Ovary (tissue), 9 donors: ENCODE results near the gene LRP8. TPM values are rescaled to one million over a fixed set of nuclear protein-coding genes. Genes with fewer than 3 reads are reported as not detected.

Experiments
- DNase-seq, 5 donors: peaks; one replicate each; pipeline ENCODE4 v3.0.0-alpha.2; 2019 to 2020
- H3K27ac ChIP-seq, 2 donors: fragments of 200-600 bp; one replicate each; pipeline versions ENCODE4 v1.5.1 to v1.8.0; 2019 to 2022
- H3K27me3 ChIP-seq: fragments of 200-600 bp; one replicate; pipeline ENCODE4 v1.8.0; 2022
- H3K36me3 ChIP-seq: fragments of 200-600 bp; sonication (generic); one replicate; pipeline ENCODE4 v1.5.1; 2019
- H3K4me1 ChIP-seq: one replicate; pipeline ENCODE4 v1.8.1; 2013; ENCODE audit warnings: mild to moderate bottlenecking, moderate library complexity; ENCODE audit not compliant: insufficient read depth
- H3K4me3 ChIP-seq: fragments of 200-600 bp; sonication (generic); one replicate; pipeline ENCODE4 v1.5.1; 2017
- H3K9me3 ChIP-seq, 2 donors: fragments of 200-600 bp in 1 of 2; sonication (generic) in 1 of 2; one replicate each; pipeline versions ENCODE4 v1.5.1 to v1.8.1; 2013 to 2019; ENCODE audit warnings: mild to moderate bottlenecking in 1 of 2, moderate library complexity in 1 of 2
- EP300 ChIP-seq: sonication (generic); formaldehyde crosslinking; IDR thresholded peaks from one replicate; pipeline ENCODE4 v1.6.1; 2017; ENCODE audit warnings: antibody characterized with exemption
- POLR2A ChIP-seq: fragments of 450-650 bp; IDR thresholded peaks from one replicate; pipeline ENCODE4 v1.6.1; 2017; ENCODE audit warnings: antibody characterized with exemption, mild to moderate bottlenecking, moderate library complexity
- WGBS, 3 donors: extraction: QIAGEN DNeasy Blood & Tissue Kit in 1 of 3; methylation state at CpG; one replicate each; pipeline versions ENCODE4 v1.1.5 to v1.1.7; 2013 to 2017; 5-methylcytosine and 5-hydroxymethylcytosine counted together
- intact Hi-C, 4 donors: fragments of 100-400 bp; cut with DNase I; formaldehyde crosslinking; loops; one replicate each; pipeline versions ENCODE4 v1.11.0 to v1.15.1; 2022 to 2023
- polyA plus RNA-seq, 2 donors: library from polyadenylated mRNA; stranded (reverse); fragments of 200-250 nt in 1 of 2; fragments of 350-450 nt in 1 of 2; fragmentation: Illumina TruSeq in 1 of 2; extraction: RNeasy Lipid Tissue Mini Kit (QIAGEN cat#74804) in 1 of 2; gene quantifications; one replicate each; pipeline ENCODE4 v1.2.3, GENCODE V29; 2013 to 2014
- total RNA-seq, 7 donors: library from RNA; depleted of rRNA in 2 of 7; stranded (reverse); fragments of >200 nt in 2 of 7; fragmentation: NEBNext Ultra II Directional in 3 of 7; extraction: Animal tissue kit (Norgen Biotek cat#: 25700) in 3 of 7; gene quantifications; one replicate each; pipeline versions ENCODE4 v1.1.0 to v1.2.4, GENCODE V29; 2016 to 2023
- TF ChIP-seq, protein P1 (sequence below), 3 donors: fragments of 450-650 bp in 2 of 3; fragments of 200-600 bp in 1 of 3; IDR thresholded peaks; one replicate each; pipeline versions ENCODE4 v1.5.1 to v1.8.0; 2016 to 2022; ENCODE audit warnings: antibody characterized with exemption in 3 of 3, mild to moderate bottlenecking in 1 of 3
- donor health status: DM: no; HTN: no; CAD: no; lungs with moderate emphysema.
- donor health status: DM: no; HTN: no; CAD: no.
- donor health status: Bipolar disorder and iron deficiency.
- donor health status: DM: yes; HTN: yes; CAD: no.
- donor health status: DM: no; HTN: no; CAD: no.
- donor health status: DM: yes; HTN: yes; CAD: no.

LRP8 gene
- total and polyA plus RNA-seq, 9 donors, result 1.2 to 10.6 (median 2.2) TPM

DNA sequence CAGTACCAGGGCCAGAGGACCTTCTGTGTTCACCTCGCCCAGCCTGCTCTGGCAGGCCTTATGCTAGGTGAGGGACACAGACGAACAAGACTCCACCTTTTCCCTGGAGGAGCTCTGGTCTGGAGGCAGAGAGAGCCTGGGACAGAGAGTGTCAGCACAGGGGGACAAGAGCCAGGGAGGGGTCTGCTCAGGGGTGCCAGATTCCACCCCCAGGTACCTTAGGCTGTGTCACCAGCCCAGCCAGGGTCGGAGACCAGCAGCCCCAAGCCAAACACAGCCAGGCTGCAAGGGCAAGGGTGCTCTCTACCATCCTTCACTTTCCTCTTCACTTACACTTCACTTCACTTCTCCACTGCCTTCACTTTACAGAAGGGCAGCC is 4.3 kb upstream of the LRP8 start:
- Histone ChIP-seq H3K36me3 (no peaks in the 10 kb centered on the region), H3K27me3 (no peaks in the 10 kb centered on the region), H3K9me3 (no peaks in the 10 kb centered on the region), H3K4me1 (peaks cover 1% of the 10 kb centered on the region), H3K4me3 (no peak overlapping the region), H3K27ac (no peak overlapping the region)
- intact Hi-C loops, result loop anchor here in 1 of 4 donors (1.0 kb wide), 1 partner anchor 35 kb away; no protein-coding TSS in a partner anchor
- 83 to 89% (median 84%) methylated on average over 3 of the region's 3 CpGs for WGBS, 3 donors
- peak in 2 of 5 donors; percentile 2 to 16 for DNase-seq
- no peak for TF ChIP-seq POLR2A
- no peak for TF ChIP-seq EP300
- TF ChIP-seq, protein P1, sequence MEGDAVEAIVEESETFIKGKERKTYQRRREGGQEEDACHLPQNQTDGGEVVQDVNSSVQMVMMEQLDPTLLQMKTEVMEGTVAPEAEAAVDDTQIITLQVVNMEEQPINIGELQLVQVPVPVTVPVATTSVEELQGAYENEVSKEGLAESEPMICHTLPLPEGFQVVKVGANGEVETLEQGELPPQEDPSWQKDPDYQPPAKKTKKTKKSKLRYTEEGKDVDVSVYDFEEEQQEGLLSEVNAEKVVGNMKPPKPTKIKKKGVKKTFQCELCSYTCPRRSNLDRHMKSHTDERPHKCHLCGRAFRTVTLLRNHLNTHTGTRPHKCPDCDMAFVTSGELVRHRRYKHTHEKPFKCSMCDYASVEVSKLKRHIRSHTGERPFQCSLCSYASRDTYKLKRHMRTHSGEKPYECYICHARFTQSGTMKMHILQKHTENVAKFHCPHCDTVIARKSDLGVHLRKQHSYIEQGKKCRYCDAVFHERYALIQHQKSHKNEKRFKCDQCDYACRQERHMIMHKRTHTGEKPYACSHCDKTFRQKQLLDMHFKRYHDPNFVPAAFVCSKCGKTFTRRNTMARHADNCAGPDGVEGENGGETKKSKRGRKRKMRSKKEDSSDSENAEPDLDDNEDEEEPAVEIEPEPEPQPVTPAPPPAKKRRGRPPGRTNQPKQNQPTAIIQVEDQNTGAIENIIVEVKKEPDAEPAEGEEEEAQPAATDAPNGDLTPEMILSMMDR (IDR thresholded peaks at IDR 0.05), result no peak

- intact Hi-C loops, result loop anchor here in 1 of 4 donors (1.0 kb wide), 1 partner anchor 36 kb away; no protein-coding TSS in a partner anchor
- no peaks in the 10 kb centered on the region for H3K36me3 ChIP-seq
- no peak overlapping the region for H3K27ac ChIP-seq
- no peak overlapping the region for H3K4me3 ChIP-seq
- DNase-seq, result peak in 3 of 5 donors; percentile 2 to 5 (median 3)
- peaks cover 4% of the 10 kb centered on the region for H3K4me1 ChIP-seq
- no peaks in the 10 kb centered on the region for H3K27me3 ChIP-seq
- WGBS, 3 donors, result 80 to 88% (median 81%) methylated on average over 7 of the region's 7 CpGs
- TF ChIP-seq, protein P1 (IDR thresholded peaks at IDR 0.05), result no peak
- TF ChIP-seq POLR2A (no peak), EP300 (no peak)
- no peaks in the 10 kb centered on the region for H3K9me3 ChIP-seq
These were observed 3.7 kb upstream of the LRP8 start for GRCh38 chr1:53331446-53332185.

GRCh38 chr1:53330819-53331218 is 2.9 kb upstream of the LRP8 start:
- peaks cover 5% of the 10 kb centered on the region for H3K4me1 ChIP-seq
- H3K27me3 ChIP-seq, result no peaks in the 10 kb centered on the region
- H3K27ac ChIP-seq, result no peak overlapping the region
- TF ChIP-seq EP300, result no peak
- no peak for TF ChIP-seq POLR2A
- TF ChIP-seq, protein P1 (IDR thresholded peaks at IDR 0.05), result no peak
- intact Hi-C loops, result no loop called here
- H3K36me3 ChIP-seq, result no peaks in the 10 kb centered on the region
- H3K4me3 ChIP-seq, result no peak overlapping the region
- H3K9me3 ChIP-seq, result no peaks in the 10 kb centered on the region
- DNase-seq, result peak in 3 of 5 donors; percentile 4 to 21 (median 8)
- WGBS, 3 donors, result 73 to 84% (median 74%) methylated on average over 5 of the region's 5 CpGs

DNA sequence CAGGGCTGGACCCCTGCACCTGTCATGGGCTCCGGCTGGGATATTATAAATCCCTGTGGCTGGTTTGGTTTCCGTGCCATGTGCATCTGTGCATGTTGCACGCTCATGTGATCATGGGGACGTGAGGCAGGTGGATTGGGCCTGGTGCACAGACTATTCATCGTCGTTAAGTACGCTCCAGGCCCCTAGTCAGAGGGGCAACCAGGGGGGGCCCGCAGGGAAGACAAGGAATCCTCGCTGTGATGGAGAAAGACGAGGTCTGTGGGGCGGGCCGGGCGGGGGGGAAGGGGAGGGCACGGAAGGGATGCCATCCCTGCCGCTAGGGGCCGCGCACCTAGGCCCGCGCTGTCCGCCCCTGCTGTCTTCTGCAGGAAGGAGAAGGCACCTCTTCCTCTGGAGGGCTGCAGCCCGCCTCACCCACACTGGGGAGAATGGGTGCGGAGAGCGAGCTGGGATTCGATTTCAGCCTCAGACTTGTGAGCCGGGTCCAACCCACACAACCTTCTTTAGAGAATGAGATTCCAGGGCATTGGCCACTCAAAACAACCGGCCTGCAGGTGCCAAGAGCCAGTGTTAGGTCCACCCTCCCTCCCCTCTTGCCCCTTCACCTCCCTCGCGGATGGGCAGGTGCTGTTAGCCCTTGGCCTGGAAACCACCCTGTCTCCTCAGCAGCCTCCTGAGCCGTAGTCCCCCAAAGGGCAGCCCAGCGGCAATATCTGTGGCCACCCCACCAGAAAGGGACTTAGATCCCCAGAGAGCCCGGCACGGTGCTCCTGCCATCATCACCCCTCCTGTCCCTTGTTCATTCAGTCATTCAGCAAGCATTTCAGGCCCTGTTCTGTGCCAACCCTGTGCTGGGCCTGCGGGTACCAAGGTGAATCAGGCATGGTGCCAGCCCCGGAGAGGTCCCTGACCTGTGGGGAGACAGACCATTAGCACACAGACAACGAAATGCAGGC is 950 bp upstream of the LRP8 start:
- no peak overlapping the region for H3K27ac ChIP-seq
- 49 to 69% (median 53%) methylated on average over 34 to 35 of the region's 35 CpGs for WGBS, 3 donors
- H3K36me3 ChIP-seq, result no peaks in the 10 kb centered on the region
- TF ChIP-seq POLR2A (no peak), EP300 (no peak)
- TF ChIP-seq, protein P1 (IDR thresholded peaks at IDR 0.05), result no peak
- no peak overlapping the region for H3K4me3 ChIP-seq
- intact Hi-C loops, result no loop called here
- no peaks in the 10 kb centered on the region for H3K27me3 ChIP-seq
- DNase-seq, result peak in 2 of 5 donors; percentile 36 to 37
- H3K4me1 ChIP-seq, result peaks cover 6% of the 10 kb centered on the region
- no peaks in the 10 kb centered on the region for H3K9me3 ChIP-seq
